ENCODE measurements around the gene ZNF566. TPM values are rescaled to one million over a fixed set of nuclear protein-coding genes. Genes with fewer than 3 reads are reported as not detected.
"Not testable (repeated sequence)": the region's sequence is repeated elsewhere in the genome, so short reads cannot be mapped to it uniquely, and the experiment has no call there.

ZNF566 gene
- 8.6 and 9.3 TPM in 2 replicates for total RNA-seq

GRCh38 chr19:36489118-36489919, at the start of gene ZNF566:
ZNF566 (minus strand) TSS chr19:36489561; CDS start chr19:36476557, 13,004 bp downstream.
- intact Hi-C loops (cut with micrococcal nuclease), result loop anchor here (1.0 to 10.0 kb wide), 21 partner anchors 39 to 1285 kb away; partner anchors contain the start of genes ZFP14, ZFP30, ZFP82 and ZNF260

- intact Hi-C loops (cut with micrococcal nuclease), result loop anchor here (1.0 to 10.0 kb wide), 22 partner anchors 40 to 1756 kb away; partner anchors contain the start of genes ZFP14, ZFP30, ZFP82 and ZNF146
Measured at GRCh38 chr19:36528921-36529518, 39.7 kb upstream of the ZNF566 start.

- intact Hi-C loops (cut with micrococcal nuclease), result loop anchor here (1.0 to 10.0 kb wide), 22 partner anchors 39 to 1755 kb away; partner anchors contain the start of genes ZFP14, ZFP30, ZFP82 and ZNF146
Measured at GRCh38 chr19:36528194-36528920, 39.0 kb upstream of the ZNF566 start, which contains the start of gene ZNF260. ZNF260 (minus strand) TSS chr19:36528271; CDS start chr19:36515238, 13,033 bp downstream.

GRCh38 chr19:36527873-36528193, 38.5 kb upstream of the ZNF566 start:
- intact Hi-C loops (cut with micrococcal nuclease), result loop anchor here (1.0 to 10.0 kb wide), 22 partner anchors 39 to 1755 kb away; partner anchors contain the start of genes ZFP14, ZFP30, ZFP82 and ZNF146

GRCh38 chr19:36527341-36527740, 38.0 kb upstream of the ZNF566 start:
- intact Hi-C loops (cut with micrococcal nuclease), result loop anchor here (5.0 to 10.0 kb wide), 3 partner anchors 400 to 1250 kb away; partner anchors contain the start of gene ZNF573

- intact Hi-C loops (cut with micrococcal nuclease), result loop anchor here (5.0 to 10.0 kb wide), 3 partner anchors 399 to 1251 kb away; partner anchors contain the start of gene ZNF573
Measured at GRCh38 chr19:36526581-36526980, 37.2 kb upstream of the ZNF566 start.

- intact Hi-C loops (cut with micrococcal nuclease), result loop anchor here (5.0 to 10.0 kb wide), 3 partner anchors 397 to 1253 kb away; partner anchors contain the start of gene ZNF573
Measured at GRCh38 chr19:36524617-36525016, 35.3 kb upstream of the ZNF566 start.

- intact Hi-C loops (cut with micrococcal nuclease), result no loop called here
Measured at GRCh38 chr19:36514012-36514612, 24.8 kb upstream of the ZNF566 start.

- intact Hi-C loops (cut with micrococcal nuclease), result no loop called here
Measured at GRCh38 chr19:36508325-36508724, 19.0 kb upstream of the ZNF566 start.

- intact Hi-C loops (cut with micrococcal nuclease), result no loop called here
Measured at GRCh38 chr19:36501973-36502372, 12.6 kb upstream of the ZNF566 start.

GRCh38 chr19:36497001-36497400, 7.6 kb upstream of the ZNF566 start:
- intact Hi-C loops (cut with micrococcal nuclease), result no loop called here

- intact Hi-C loops (cut with micrococcal nuclease), result not testable (repeated sequence)
Measured at GRCh38 chr19:36492689-36493453, 3.5 kb upstream of the ZNF566 start.

- intact Hi-C loops (cut with micrococcal nuclease), result not testable (repeated sequence)
Measured at GRCh38 chr19:36490846-36491245, 1.5 kb upstream of the ZNF566 start.

- intact Hi-C loops (cut with micrococcal nuclease), result loop anchor here (1.0 to 10.0 kb wide), 21 partner anchors 38 to 1285 kb away; partner anchors contain the start of genes ZFP14, ZFP30, ZFP82 and ZNF260
Measured at GRCh38 chr19:36489920-36490415, 607 bp upstream of the ZNF566 start.

- intact Hi-C loops (cut with micrococcal nuclease), result loop anchor here (1.0 to 10.0 kb wide), 21 partner anchors 40 to 1286 kb away; partner anchors contain the start of genes ZFP14, ZFP30, ZFP82 and ZNF260
Measured at GRCh38 chr19:36488846-36489117, 579 bp downstream of the ZNF566 start.

- intact Hi-C loops (cut with micrococcal nuclease), result loop anchor here (2.0 to 10.0 kb wide), 4 partner anchors 591 to 1287 kb away; partner anchors contain the start of genes ZFP30, ZNF420, ZNF540 and ZNF571
Measured at GRCh38 chr19:36488118-36488845, 1.1 kb downstream of the ZNF566 start.

- intact Hi-C loops (cut with micrococcal nuclease), result loop anchor here (10.0 kb wide), 2 partner anchors 1171 to 1291 kb away; partner anchors contain the start of genes ZFP30 and ZNF573
Measured at GRCh38 chr19:36483653-36484052, 5.7 kb downstream of the ZNF566 start.

- intact Hi-C loops (cut with micrococcal nuclease), result loop anchor here (10.0 kb wide), 2 partner anchors 1172 to 1292 kb away; partner anchors contain the start of genes ZFP30 and ZNF573
Measured at GRCh38 chr19:36482876-36483275, 6.5 kb downstream of the ZNF566 start.

- intact Hi-C loops (cut with micrococcal nuclease), result no loop called here
Measured at GRCh38 chr19:36460046-36460445, 29.3 kb downstream of the ZNF566 start.
